HEK293 (cell line): ENCODE measurements around the gene HYPK.

ENCODE experiments used
- GFI1B ChIP-seq: fragments of 450-650 bp; formaldehyde crosslinking; IDR thresholded peaks from 2 replicates; pipeline ENCODE4 v1.5.1; 2016; ENCODE audit warnings: missing biosample characterization, missing genetic modification characterization
- GLI2 ChIP-seq: fragments of 450-650 bp; formaldehyde crosslinking; IDR thresholded peaks from 2 replicates; pipeline ENCODE4; 2017; ENCODE audit warnings: missing biosample characterization, missing genetic modification characterization, low read depth, borderline replicate concordance
- KLF10 ChIP-seq: fragments of 450-650 bp; IDR thresholded peaks from 2 replicates; pipeline ENCODE4 v1.5.1; 2018; ENCODE audit warnings: missing biosample characterization, mild to moderate bottlenecking, missing genetic modification characterization
- TRIM28 ChIP-seq: IDR thresholded peaks from 2 replicates; pipeline ENCODE4 v1.6.1; 2011; ENCODE audit warnings: low read length, control low read depth, borderline replicate concordance
- ZNF416 ChIP-seq: fragments of 450-650 bp; formaldehyde crosslinking; IDR thresholded peaks from 2 replicates; pipeline ENCODE4 v1.5.1; 2016; ENCODE audit warnings: missing biosample characterization, missing genetic modification characterization
- ZNF776 ChIP-seq: fragments of 450-650 bp; formaldehyde crosslinking; IDR thresholded peaks from 2 replicates; pipeline ENCODE4 v1.5.0; 2017; ENCODE audit warnings: missing biosample characterization, missing genetic modification characterization, borderline replicate concordance
- TF ChIP-seq, protein P1 (sequence below): fragments of 450-650 bp; formaldehyde crosslinking; IDR thresholded peaks from 2 replicates; pipeline ENCODE4 v1.5.1; 2016; ENCODE audit warnings: missing biosample characterization, missing genetic modification characterization

DNA sequence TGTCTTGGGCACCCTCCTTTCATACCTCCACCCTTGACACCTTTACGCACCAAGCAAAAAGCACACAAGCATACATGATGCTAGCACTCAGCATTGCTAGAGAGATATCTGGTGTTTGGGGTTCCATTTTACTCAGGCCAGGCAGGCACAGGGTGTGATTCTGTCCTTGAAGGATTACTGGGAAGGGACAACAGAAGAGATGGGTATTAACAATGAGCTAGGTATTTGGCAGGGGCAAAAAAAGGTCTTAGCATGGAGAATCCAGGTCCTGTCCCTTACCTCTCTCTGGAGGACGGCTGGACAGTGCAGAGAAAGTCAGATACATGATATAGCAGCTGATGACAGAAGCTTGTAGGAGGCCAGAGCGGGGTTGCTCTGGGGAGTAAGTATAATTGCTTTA is 3.8 kb upstream of the HYPK start:
- TF ChIP-seq TRIM28 = no peak
- TF ChIP-seq, protein P1, sequence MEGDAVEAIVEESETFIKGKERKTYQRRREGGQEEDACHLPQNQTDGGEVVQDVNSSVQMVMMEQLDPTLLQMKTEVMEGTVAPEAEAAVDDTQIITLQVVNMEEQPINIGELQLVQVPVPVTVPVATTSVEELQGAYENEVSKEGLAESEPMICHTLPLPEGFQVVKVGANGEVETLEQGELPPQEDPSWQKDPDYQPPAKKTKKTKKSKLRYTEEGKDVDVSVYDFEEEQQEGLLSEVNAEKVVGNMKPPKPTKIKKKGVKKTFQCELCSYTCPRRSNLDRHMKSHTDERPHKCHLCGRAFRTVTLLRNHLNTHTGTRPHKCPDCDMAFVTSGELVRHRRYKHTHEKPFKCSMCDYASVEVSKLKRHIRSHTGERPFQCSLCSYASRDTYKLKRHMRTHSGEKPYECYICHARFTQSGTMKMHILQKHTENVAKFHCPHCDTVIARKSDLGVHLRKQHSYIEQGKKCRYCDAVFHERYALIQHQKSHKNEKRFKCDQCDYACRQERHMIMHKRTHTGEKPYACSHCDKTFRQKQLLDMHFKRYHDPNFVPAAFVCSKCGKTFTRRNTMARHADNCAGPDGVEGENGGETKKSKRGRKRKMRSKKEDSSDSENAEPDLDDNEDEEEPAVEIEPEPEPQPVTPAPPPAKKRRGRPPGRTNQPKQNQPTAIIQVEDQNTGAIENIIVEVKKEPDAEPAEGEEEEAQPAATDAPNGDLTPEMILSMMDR = no peak
- TF ChIP-seq GFI1B = no peak
- no peak for TF ChIP-seq KLF10
- no peak for TF ChIP-seq ZNF776
- TF ChIP-seq GLI2 (tag by site-specific recombination) = no peak
- TF ChIP-seq ZNF416 (tag by site-specific recombination) = no peak
